Endothelial cell of umbilical vein (primary cell): Measurements from ENCODE around the gene CCDC171. TPM values are rescaled to one million over a fixed set of nuclear protein-coding genes. Genes with fewer than 3 reads are reported as not detected.

Experiments
- BruUV-seq: library from RNA; stranded (reverse); fragments of 400-500 nt; replicated peaks from 2 replicates; lab custom pipeline; 2021; lab: Mats Ljungman, UMichigan
- CTCF ChIA-PET: fragments of 300-600, 350-600 bp; sonication (Branson Sonifier 250); formaldehyde crosslinking; loops from one replicate; lab custom pipeline; 2021; ENCODE audit warnings: antibody characterized with exemption, inconsistent platforms; lab: Charles Lee
- POLR2A ChIA-PET: fragments of 300-600, 350-600 bp; sonication (Branson Sonifier 250); formaldehyde crosslinking; loops from one replicate; lab custom pipeline; 2021; ENCODE audit warnings: antibody characterized with exemption, inconsistent platforms; lab: Charles Lee
- DNase-seq: peaks from one replicate; pipeline ENCODE4 v3.0.0-alpha.2; 2011; ENCODE audit warnings: low read depth, low spot score
- FAIRE-seq: peaks from 2 replicates; lab custom pipeline; 2011; peaks lifted over from hg19 to GRCh38; lab: Jason Lieb, UNC
- H2AFZ ChIP-seq: 2 replicates; pipeline ENCODE4 v1.6.0; 2012; ENCODE audit warnings: low read depth, low read length, control low read depth, inconsistent platforms
- H3K27ac ChIP-seq: 2 replicates; pipeline ENCODE4 v1.5.1; 2011; ENCODE audit warnings: low read depth, mild to moderate bottlenecking, control low read depth, low read length, moderate library complexity; ENCODE audit not compliant: insufficient read depth
- H3K27me3 ChIP-seq, 2 experiments: 2 replicates each; pipeline versions ENCODE4 v1.6.0 to v1.6.1; 2011; ENCODE audit warnings: low read length in 2 of 2, mixed read lengths in 1 of 2; ENCODE audit not compliant: control insufficient read depth in 2 of 2, insufficient read depth in 2 of 2
- H3K36me3 ChIP-seq, 2 experiments: 2 replicates in 1 of 2; 3 replicates in 1 of 2; pipeline ENCODE4 v1.5.1; 2011; ENCODE audit warnings: low read length in 2 of 2, mild to moderate bottlenecking in 1 of 2, moderate library complexity in 1 of 2; ENCODE audit not compliant: control insufficient read depth in 2 of 2, insufficient read depth in 2 of 2; ENCODE audit errors: extremely low read depth in 1 of 2
- H3K4me1 ChIP-seq: 3 replicates; pipeline ENCODE4 v1.5.1; 2011; ENCODE audit warnings: mild to moderate bottlenecking, low read length; ENCODE audit not compliant: control insufficient read depth, insufficient read depth; ENCODE audit errors: extremely low read depth
- H3K4me2 ChIP-seq: 2 replicates; pipeline ENCODE4 v1.6.1; 2011; ENCODE audit warnings: low read length, control low read depth, mixed read lengths; ENCODE audit not compliant: insufficient read depth
- H3K4me3 ChIP-seq, 3 experiments: fragments of 200-600 bp in 1 of 3; sonication (generic), shearing (Covaris generic) in 1 of 3; replicated peaks in 1 of 3; 2 replicates each; pipeline ENCODE4 v1.5.1; 2011 to 2016; ENCODE audit warnings: control low read depth in 3 of 3, low read length in 3 of 3, mild to moderate bottlenecking in 2 of 3, inconsistent platforms in 1 of 3, low read depth in 1 of 3, moderate library complexity in 1 of 3; ENCODE audit not compliant: insufficient read depth in 1 of 3
- H3K79me2 ChIP-seq: 2 replicates; pipeline ENCODE4 v1.6.0; 2012; ENCODE audit warnings: low read length, inconsistent platforms; ENCODE audit not compliant: control insufficient read depth, insufficient read depth
- H3K9ac ChIP-seq: replicated peaks from 2 replicates; pipeline ENCODE3; 2011; ENCODE audit warnings: low read length, control low read depth; ENCODE audit not compliant: insufficient read depth; ENCODE audit errors: extremely low read depth
- H3K9me1 ChIP-seq: replicated peaks from 3 replicates; pipeline ENCODE4 v1.6.0; 2011; ENCODE audit warnings: mild to moderate bottlenecking, low read length; ENCODE audit not compliant: control insufficient read depth, insufficient read depth; ENCODE audit errors: extremely low read depth
- H3K9me3 ChIP-seq: replicated peaks from 2 replicates; pipeline ENCODE4 v1.5.1; 2012; ENCODE audit warnings: low read length, inconsistent platforms; ENCODE audit not compliant: control insufficient read depth, insufficient read depth
- H4K20me1 ChIP-seq: replicated peaks from 2 replicates; pipeline ENCODE3; 2011; ENCODE audit warnings: mild to moderate bottlenecking, low read length; ENCODE audit not compliant: control insufficient read depth, insufficient read depth; ENCODE audit errors: extremely low read depth
- CTCF ChIP-seq, 2 donors: IDR thresholded peaks; 1 replicate in 1 of 2; 2 replicates in 1 of 2; pipeline ENCODE4 v1.5.1; 2011; ENCODE audit warnings: low read length in 2 of 2, mild to moderate bottlenecking in 2 of 2, moderate library complexity in 2 of 2, control low read depth in 1 of 2, inconsistent platforms in 1 of 2, low read depth in 1 of 2; ENCODE audit not compliant: insufficient read depth in 1 of 2; ENCODE audit errors: extremely low read depth in 1 of 2
- EZH2 ChIP-seq: IDR thresholded peaks from 2 replicates; pipeline ENCODE4 v1.6.1; 2012; ENCODE audit warnings: borderline replicate concordance, low read depth, mild to moderate bottlenecking, moderate library complexity, low read length, inconsistent platforms; ENCODE audit not compliant: severe bottlenecking
- FOS ChIP-seq: IDR thresholded peaks from 2 replicates; pipeline ENCODE4 v1.6.1; 2011; ENCODE audit warnings: mild to moderate bottlenecking, low read length, moderate library complexity, borderline replicate concordance; ENCODE audit not compliant: insufficient read depth
- GATA2 ChIP-seq: IDR thresholded peaks from 2 replicates; pipeline ENCODE4 v1.7.0; 2011; ENCODE audit warnings: low read depth, mild to moderate bottlenecking, moderate library complexity, mixed read lengths, low read length; ENCODE audit not compliant: insufficient read length, insufficient read depth
- JUN ChIP-seq: IDR thresholded peaks from 2 replicates; pipeline ENCODE4 v1.6.1; 2011; ENCODE audit warnings: borderline replicate concordance, low read depth; ENCODE audit not compliant: insufficient read length, insufficient read depth
- MYC ChIP-seq: IDR thresholded peaks from one replicate; pipeline ENCODE4 v1.6.1; 2011; ENCODE audit warnings: mild to moderate bottlenecking, low read depth, low read length
- POLR2A ChIP-seq: IDR thresholded peaks from 2 replicates; pipeline ENCODE4 v1.6.1; 2012; ENCODE audit warnings: low read depth, mild to moderate bottlenecking, control low read depth, low read length
- POLR2AphosphoS5 ChIP-seq: IDR thresholded peaks from 2 replicates; pipeline ENCODE4 v1.6.1; 2012; ENCODE audit warnings: low read depth, mild to moderate bottlenecking, control low read depth, low read length, moderate library complexity; ENCODE audit not compliant: insufficient read depth
- dilution Hi-C: fragments of 300-500 bp; cut with MboI; formaldehyde crosslinking; loops from one replicate; pipeline ENCODE4 v1.15.0; 2019; ENCODE audit warnings: low sequenced_read_pairs; ENCODE audit not compliant: extremely low pct_ligation_motif_present
- intact Hi-C: fragments of 100-400 bp; cut with micrococcal nuclease; formaldehyde crosslinking; loops from one replicate; pipeline ENCODE4 v1.10.0; 2022
- polyA plus RNA-seq, 4 experiments: library from polyadenylated mRNA; depleted of rRNA in 3 of 4; stranded (reverse) in 3 of 4; unstranded in 1 of 4; fragments of >200 nt; gene quantifications; 2 replicates each; pipeline versions ENCODE4 v1.2.1 to v1.2.3, GENCODE V29; 2011 to 2012; ENCODE audit warnings: missing spikeins in 1 of 4
- total RNA-seq: library from RNA; stranded (reverse); gene quantifications from 2 replicates; pipeline ENCODE4 v1.2.3, GENCODE V29; 2021
- TF ChIP-seq, protein P1 (sequence below): IDR thresholded peaks from 2 replicates; pipeline ENCODE4 v1.6.1; 2011; ENCODE audit not compliant: insufficient read depth, insufficient read length

Gene CCDC171
- total and polyA plus RNA-seq, 2 donors (not counting 3 experiments of a cell fraction or from before 2014, with no cell fraction given): 0.58 to 1.4 TPM

DNA sequence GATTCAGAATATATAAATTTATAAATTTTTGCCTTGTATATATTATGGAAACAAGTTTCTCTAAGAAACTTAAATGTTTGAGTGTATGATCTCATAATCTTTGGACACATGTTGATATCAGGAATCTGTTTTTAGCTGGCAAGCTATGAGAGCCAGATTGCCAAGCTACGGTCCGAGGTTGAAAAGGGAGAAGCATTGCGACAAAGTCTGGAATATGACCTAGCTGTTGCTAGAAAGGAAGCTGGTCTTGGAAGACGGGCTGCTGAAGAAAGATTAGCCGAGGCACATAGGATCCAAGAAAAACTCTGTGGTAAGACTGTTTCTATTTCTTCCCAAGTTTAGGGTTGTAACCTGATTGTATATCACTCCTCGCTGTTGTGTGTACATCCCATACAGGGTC lies 25.9 kb downstream of the CCDC171 start:
- peak; percentile 15 for FAIRE-seq
- no TSS peak for BruUV-seq
- dilution Hi-C loops (no loop called here), intact Hi-C loops (no loop called here)
- Histone ChIP-seq H3K27ac (no peak overlapping the region), H3K27me3 (no peaks in the 10 kb centered on the region), H3K9me1 (no peaks in the 10 kb centered on the region), H4K20me1 (no peaks in the 10 kb centered on the region), H3K9ac (no peak overlapping the region), H3K9me3 (no peaks in the 10 kb centered on the region), H3K4me1 (no peaks in the 10 kb centered on the region), H3K4me2 (no peak overlapping the region), H3K36me3 (no peaks in the 10 kb centered on the region), H2AFZ (no peak overlapping the region), H3K4me3 (no peak overlapping the region), H3K79me2 (no peaks in the 10 kb centered on the region)
- ChIA-PET CTCF (interaction anchor here (1.2 kb wide), 1 partner anchor 9 kb away, joined by 3 read pairs; no protein-coding TSS in a partner anchor), POLR2A (no interaction called here)
- TF ChIP-seq POLR2A: no peak
- TF ChIP-seq, protein P1, sequence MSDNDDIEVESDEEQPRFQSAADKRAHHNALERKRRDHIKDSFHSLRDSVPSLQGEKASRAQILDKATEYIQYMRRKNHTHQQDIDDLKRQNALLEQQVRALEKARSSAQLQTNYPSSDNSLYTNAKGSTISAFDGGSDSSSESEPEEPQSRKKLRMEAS: no peak
- TF ChIP-seq CTCF (IDR thresholded peaks at IDR 0.05; ENCODE audit: extremely low read depth in 1 of 2, insufficient read depth in 1 of 2, low read depth in 1 of 2, low read length in 2 of 2): no peak
- TF ChIP-seq JUN: no peak
- TF ChIP-seq FOS: no peak
- no peak for TF ChIP-seq GATA2
- no peak for TF ChIP-seq MYC
- TF ChIP-seq POLR2AphosphoS5: no peak
- no peak for TF ChIP-seq EZH2
- DNase-seq: peak; percentile 36
